Raji (cell line): ENCODE measurements around the gene TSPAN17.

Experiments
- POLR2A ChIP-seq: IDR thresholded peaks from 2 replicates; pipeline ENCODE4 v1.6.1; 2011; ENCODE audit warnings: low read depth, low read length, control low read depth; ENCODE audit not compliant: insufficient read depth

TSPAN17 gene

GRCh38 chr5:176662371-176663333 is 15.4 kb downstream of the TSPAN17 start:
- no peak for TF ChIP-seq POLR2A

DNA sequence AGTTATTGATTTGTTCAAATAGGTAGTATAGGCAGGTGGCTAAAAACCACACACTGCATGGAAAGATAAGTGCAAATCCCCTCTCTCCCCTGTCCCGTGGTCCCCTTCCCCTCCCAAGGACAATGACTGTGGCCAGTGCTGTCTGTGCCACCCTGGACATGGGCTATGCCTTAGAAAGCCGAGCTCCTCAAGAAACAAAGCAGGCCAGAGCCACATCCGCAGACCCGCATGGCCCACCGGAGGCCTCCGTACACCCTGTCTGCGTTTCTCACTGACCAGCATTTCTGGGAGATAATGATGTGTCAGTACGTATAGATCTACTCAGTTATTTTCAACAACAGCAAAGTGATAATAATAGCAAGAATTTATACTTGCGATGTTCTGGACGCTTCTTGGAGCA is 16.3 kb downstream of the TSPAN17 start:
- TF ChIP-seq POLR2A: no peak

DNA sequence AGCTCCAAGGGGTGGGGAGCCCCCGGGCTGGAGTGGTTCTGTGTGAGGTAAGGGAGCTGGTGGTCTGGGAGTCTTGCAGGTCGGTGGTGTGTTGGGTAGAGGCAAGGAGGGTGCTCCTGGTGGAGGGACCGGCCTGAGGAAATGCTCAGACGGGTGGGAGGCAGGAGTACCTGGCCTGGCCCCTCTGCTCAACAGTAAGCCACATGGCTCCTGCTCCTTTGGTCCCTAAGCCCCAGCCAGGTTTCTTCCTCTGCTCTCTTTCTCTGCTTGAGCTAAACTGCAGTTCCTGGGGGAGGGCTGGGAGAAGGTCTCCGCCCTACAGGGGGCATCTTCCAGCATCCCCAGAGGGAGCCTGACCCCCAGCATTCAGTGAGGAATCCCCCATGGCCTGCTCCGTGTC is 17.2 kb downstream of the TSPAN17 start:
- TF ChIP-seq POLR2A: no peak

GRCh38 chr5:176664886-176665285 is 17.6 kb downstream of the TSPAN17 start:
- no peak for TF ChIP-seq POLR2A

DNA sequence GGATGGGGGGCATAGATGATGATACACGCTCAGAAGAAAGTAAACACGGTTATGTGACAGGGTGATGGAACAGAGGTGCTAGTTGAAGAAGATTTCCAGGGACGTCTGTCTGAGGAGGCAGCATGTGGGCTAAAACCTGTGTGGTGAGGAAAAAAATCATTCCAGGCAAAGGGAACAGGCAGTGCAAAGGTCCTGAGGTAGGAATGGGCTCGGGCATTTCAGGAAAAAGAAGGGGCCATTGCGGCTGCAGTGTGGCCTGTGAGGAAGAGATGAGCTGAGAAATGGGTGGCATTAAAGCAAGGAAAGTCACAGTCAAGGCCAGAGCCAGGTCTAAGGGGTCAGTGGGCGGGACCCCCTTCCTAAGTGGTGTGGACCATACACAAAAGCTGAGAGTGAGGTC is 18.2 kb downstream of the TSPAN17 start:
- TF ChIP-seq POLR2A: no peak

GRCh38 chr5:176667637-176668036 is 20.4 kb downstream of the TSPAN17 start:
- TF ChIP-seq POLR2A: no peak

- TF ChIP-seq POLR2A: no peak
Measured at GRCh38 chr5:176670449-176670848, 23.2 kb downstream of the TSPAN17 start.

GRCh38 chr5:176671399-176671798 is 24.1 kb downstream of the TSPAN17 start:
- TF ChIP-seq POLR2A: no peak

- TF ChIP-seq POLR2A: no peak
Measured at GRCh38 chr5:176671890-176672747, 24.8 kb downstream of the TSPAN17 start.

DNA sequence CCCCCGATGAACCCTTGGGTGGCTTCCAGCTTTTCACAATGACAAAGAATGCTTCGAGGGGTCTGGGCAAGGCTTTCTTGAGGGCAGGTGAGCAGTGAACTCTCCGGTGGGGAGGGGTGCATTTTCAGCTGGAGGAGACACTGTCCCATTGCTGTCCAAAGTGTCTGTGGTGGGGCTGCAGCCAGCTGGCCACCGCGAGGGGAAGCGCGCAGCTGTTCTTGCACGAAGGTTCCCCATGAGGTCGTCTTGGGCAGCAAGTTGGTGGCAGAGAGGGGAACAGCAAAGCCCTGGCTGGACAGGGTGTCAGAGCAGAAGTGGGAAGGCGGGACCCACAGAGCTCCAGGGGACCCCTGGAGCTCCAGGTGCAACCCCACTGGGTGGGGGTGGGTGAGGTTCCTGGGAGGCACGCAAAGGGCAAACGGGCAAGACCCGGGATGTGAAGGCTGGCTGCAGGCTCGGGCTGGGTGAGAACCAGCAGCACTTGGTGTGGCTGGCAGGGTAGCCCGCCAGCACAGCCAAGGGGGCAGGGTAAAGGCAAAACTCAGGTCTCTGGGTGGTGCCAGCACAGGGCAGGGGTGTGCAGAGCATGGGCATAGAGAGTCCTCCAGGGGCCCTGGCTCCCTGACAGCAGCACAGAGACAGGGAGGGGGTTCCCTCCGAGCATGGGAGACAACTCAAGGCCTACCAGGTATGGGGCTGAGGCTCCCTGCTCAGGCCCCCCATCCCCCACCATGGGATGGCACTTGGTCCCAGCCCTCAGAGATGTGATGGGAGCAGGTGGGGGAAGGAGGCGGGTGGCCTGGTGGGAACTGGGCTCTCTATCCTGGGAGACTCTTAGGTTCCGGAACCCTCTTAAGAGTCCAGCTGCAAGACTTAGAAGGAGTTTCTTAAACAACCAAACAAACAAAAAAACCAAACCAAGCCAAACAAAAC is 26.6 kb downstream of the TSPAN17 start:
- TF ChIP-seq POLR2A: no peak

- no peak for TF ChIP-seq POLR2A
Measured at GRCh38 chr5:176674799-176675198, 27.5 kb downstream of the TSPAN17 start.

GRCh38 chr5:176675676-176676360 is 28.5 kb downstream of the TSPAN17 start:
- no peak for TF ChIP-seq POLR2A

GRCh38 chr5:176676361-176676824 is 29.1 kb downstream of the TSPAN17 start:
- no peak for TF ChIP-seq POLR2A
